OCI-LY1 (cell line): ENCODE data around the gene ESRRA.
"Not testable (repeated sequence)": the region's sequence is repeated elsewhere in the genome, so short reads cannot be mapped to it uniquely, and the experiment has no call there.

Experiments
- H2AFZ ChIP-seq: fragments of 200-600 bp; sonication (generic), shearing (Covaris generic); 2 replicates; pipeline ENCODE4 v1.6.0; 2014; ENCODE audit warnings: antibody characterized with exemption, mild to moderate bottlenecking, low read length
- H3F3A ChIP-seq: fragments of 200-600 bp; sonication (generic), shearing (Covaris generic); 2 replicates; pipeline ENCODE4 v1.6.0; 2014; ENCODE audit warnings: mild to moderate bottlenecking, antibody characterized with exemption, low read length, moderate library complexity; ENCODE audit not compliant: insufficient read depth
- H3K27ac ChIP-seq: fragments of 200-600 bp; sonication (generic); 2 replicates; pipeline ENCODE4 v1.5.1; 2014; ENCODE audit warnings: low read length, mixed run types, mild to moderate bottlenecking, low read depth; ENCODE audit not compliant: poor library complexity, severe bottlenecking
- H3K27me3 ChIP-seq: fragments of 200-600 bp; sonication (generic); 2 replicates; pipeline ENCODE4 v1.6.0; 2014; ENCODE audit warnings: antibody characterized with exemption, mild to moderate bottlenecking, low read length, moderate library complexity; ENCODE audit not compliant: insufficient read depth
- H3K36me3 ChIP-seq: fragments of 200-600 bp; sonication (generic); 2 replicates; pipeline ENCODE4 v1.6.1; 2014; ENCODE audit warnings: mild to moderate bottlenecking, antibody characterized with exemption, low read length, moderate library complexity, mixed read lengths; ENCODE audit not compliant: insufficient read depth
- H3K4me1 ChIP-seq: fragments of 200-600 bp; sonication (generic); 2 replicates; pipeline ENCODE4 v1.5.1; 2014; ENCODE audit warnings: mild to moderate bottlenecking, low read length, moderate library complexity; ENCODE audit not compliant: insufficient read depth, severe bottlenecking
- H3K4me2 ChIP-seq: fragments of 200-600 bp; sonication (generic), shearing (Covaris generic); 2 replicates; pipeline ENCODE4 v1.6.1; 2014; ENCODE audit warnings: low read length
- H3K4me3 ChIP-seq: fragments of 200-600 bp; sonication (generic); 2 replicates; pipeline ENCODE4 v1.5.1; 2014; ENCODE audit warnings: low read length, low read depth, mild to moderate bottlenecking, mixed read lengths; ENCODE audit not compliant: poor library complexity, severe bottlenecking
- H3K79me2 ChIP-seq: fragments of 200-600 bp; shearing (Covaris generic); 2 replicates; pipeline ENCODE4 v1.6.1; 2016; ENCODE audit warnings: mixed run types, low read length, mixed read lengths; ENCODE audit not compliant: insufficient read depth
- H3K9ac ChIP-seq: fragments of 200-600 bp; sonication (generic), shearing (Covaris generic); 2 replicates; pipeline ENCODE4 v1.6.1; 2014; ENCODE audit warnings: mild to moderate bottlenecking, low read length, mixed read lengths
- H3K9me2 ChIP-seq: fragments of 200-600 bp; sonication (generic), shearing (Covaris generic); 2 replicates; pipeline ENCODE4 v1.6.1; 2014; ENCODE audit warnings: low read depth, mild to moderate bottlenecking, low read length, mixed read lengths
- H3K9me3 ChIP-seq: fragments of 200-600 bp; shearing (Covaris generic); 2 replicates; pipeline ENCODE4 v1.6.1; 2014; ENCODE audit warnings: low read length, mixed read lengths
- H4K20me1 ChIP-seq: fragments of 200-600 bp; sonication (generic), shearing (Covaris generic); 2 replicates; pipeline ENCODE4 v1.6.0; 2016; ENCODE audit warnings: mild to moderate bottlenecking, low read length; ENCODE audit not compliant: insufficient read depth
- CTCF ChIP-seq: fragments of 200-600 bp; sonication (generic), shearing (Covaris generic); IDR thresholded peaks from 2 replicates; pipeline ENCODE4 v1.5.1; 2017; ENCODE audit warnings: mild to moderate bottlenecking, antibody characterized with exemption, low read length, moderate library complexity, mixed read lengths
- EZH2 ChIP-seq: fragments of 200-600 bp; sonication (generic), shearing (Covaris generic); IDR thresholded peaks from 2 replicates; pipeline ENCODE4 v1.8.0; 2017; ENCODE audit warnings: borderline replicate concordance, mixed run types, mild to moderate bottlenecking, antibody characterized with exemption, low read length, moderate library complexity, mixed read lengths

The ESRRA gene

GRCh38 chr11:64306563-64306875 lies 1.2 kb downstream of the ESRRA start:
- no peak overlapping the region for H2AFZ ChIP-seq
- peak overlapping the region; percentile 4 for H3K27ac ChIP-seq

GRCh38 chr11:64306876-64307622 lies 1.7 kb downstream of the ESRRA start:
- Histone ChIP-seq H3K4me1 (peaks cover 19% of the 10 kb centered on the region), H3F3A (no peaks in the 10 kb centered on the region), H3K27me3 (no peaks in the 10 kb centered on the region), H3K4me3 (peak overlapping the region; percentile 70), H3K9ac (peak overlapping the region; percentile 92), H3K27ac (peak overlapping the region; percentile 4), H3K9me2 (no peaks in the 10 kb centered on the region), H4K20me1 (no peaks in the 10 kb centered on the region), H3K4me2 (peak overlapping the region; percentile 94), H3K9me3 (no peaks in the 10 kb centered on the region), H2AFZ (no peak overlapping the region), H3K79me2 (peaks cover 10% of the 10 kb centered on the region), H3K36me3 (peaks cover 16% of the 10 kb centered on the region; the same call in 1 of the 2 replicates)
- TF ChIP-seq EZH2 (no peak), CTCF (no peak)

More at GRCh38 chr11:64306563-64306875, 1.2 kb downstream of the ESRRA start:
- TF ChIP-seq CTCF, result no peak
- TF ChIP-seq EZH2, result no peak
- H3K4me2 ChIP-seq, result peak overlapping the region; percentile 94
- H3K9me3 ChIP-seq, result no peaks in the 10 kb centered on the region
- H3K9ac ChIP-seq, result peak overlapping the region; percentile 92
- peaks cover 19% of the 10 kb centered on the region for H3K4me1 ChIP-seq
- peaks cover 16% of the 10 kb centered on the region; the same call in 1 of the 2 replicates for H3K36me3 ChIP-seq
- H3K4me3 ChIP-seq, result peak overlapping the region; percentile 70
- peaks cover 10% of the 10 kb centered on the region for H3K79me2 ChIP-seq
- H3K9me2 ChIP-seq, result no peaks in the 10 kb centered on the region
- H3K27me3 ChIP-seq, result no peaks in the 10 kb centered on the region
- no peaks in the 10 kb centered on the region for H3F3A ChIP-seq
- no peaks in the 10 kb centered on the region for H4K20me1 ChIP-seq

GRCh38 chr11:64307795-64308194 lies 2.5 kb downstream of the ESRRA start:
- H3K9me3 ChIP-seq, H3K27ac ChIP-seq, H3F3A ChIP-seq, H3K27me3 ChIP-seq, H3K4me3 ChIP-seq, H3K9me2 ChIP-seq, H4K20me1 ChIP-seq, H3K9ac ChIP-seq, H3K79me2 ChIP-seq, H2AFZ ChIP-seq: not testable (repeated sequence)
- peaks cover 19% of the 10 kb centered on the region for H3K4me1 ChIP-seq
- H3K4me2 ChIP-seq, result 0 out of 2 replicates have a peak overlapping the region, but pooled peaks have one; percentile 94
- H3K36me3 ChIP-seq, result peaks cover 21% of the 10 kb centered on the region; the same call in 1 of the 2 replicates

- Histone ChIP-seq H3K36me3 (peaks cover 44% of the 10 kb centered on the region; the same call in 1 of the 2 replicates), H3K27ac (no peak overlapping the region), H3K9ac (no peak overlapping the region), H3K4me3 (no peak overlapping the region), H3K4me1 (peaks cover 11% of the 10 kb centered on the region), H3K9me3 (no peaks in the 10 kb centered on the region), H3K79me2 (no peaks in the 10 kb centered on the region), H3F3A (no peaks in the 10 kb centered on the region), H4K20me1 (no peaks in the 10 kb centered on the region), H3K9me2 (no peaks in the 10 kb centered on the region), H3K27me3 (no peaks in the 10 kb centered on the region), H2AFZ (no peak overlapping the region), H3K4me2 (no peak overlapping the region)
- TF ChIP-seq EZH2, result no peak
Measured at GRCh38 chr11:64312947-64313346, 7.6 kb downstream of the ESRRA start.
